ENCODE results near the gene F2RL3.
"Not testable (repeated sequence)": the region's sequence is repeated elsewhere in the genome, so short reads cannot be mapped to it uniquely, and the experiment has no call there.

F2RL3 gene

GRCh38 chr19:16874978-16875299, 13.9 kb upstream of the F2RL3 start:
- DNase-seq (ENCODE audit: low read depth in 2 of 2), result not testable (repeated sequence)

GRCh38 chr19:16875584-16876555, 12.9 kb upstream of the F2RL3 start:
- no peak for DNase-seq (ENCODE audit: low read depth in 2 of 2)

- DNase-seq (ENCODE audit: low read depth in 2 of 2), result no peak
These were observed 11.9 kb upstream of the F2RL3 start for GRCh38 chr19:16876904-16877361.

GRCh38 chr19:16877581-16877980, 11.2 kb upstream of the F2RL3 start:
- DNase-seq (ENCODE audit: low read depth in 2 of 2), result no peak

- no peak for DNase-seq (ENCODE audit: low read depth in 2 of 2)
These were observed 10.4 kb upstream of the F2RL3 start for GRCh38 chr19:16878181-16878965.

GRCh38 chr19:16880884-16881554, 7.8 kb upstream of the F2RL3 start:
- no peak for DNase-seq (ENCODE audit: low read depth in 2 of 2)

- no peak for DNase-seq (ENCODE audit: low read depth in 2 of 2)
These were observed 6.7 kb upstream of the F2RL3 start for GRCh38 chr19:16882146-16882545.

- no peak for DNase-seq (ENCODE audit: low read depth in 2 of 2)
These were observed 5.3 kb upstream of the F2RL3 start for GRCh38 chr19:16883522-16883921.

GRCh38 chr19:16885166-16885565, 3.6 kb upstream of the F2RL3 start:
- DNase-seq (ENCODE audit: low read depth in 2 of 2), result no peak

- no peak for DNase-seq (ENCODE audit: low read depth in 2 of 2)
These were observed 2.4 kb upstream of the F2RL3 start for GRCh38 chr19:16886305-16886880.

- DNase-seq (ENCODE audit: low read depth in 2 of 2), result no peak
These were observed 1.2 kb upstream of the F2RL3 start for GRCh38 chr19:16887353-16888265.

- DNase-seq (ENCODE audit: low read depth in 2 of 2), result no peak
These were observed 625 bp downstream of the F2RL3 start for GRCh38 chr19:16889366-16889882.

GRCh38 chr19:16889883-16890460, 1.2 kb downstream of the F2RL3 start:
- DNase-seq (ENCODE audit: low read depth in 2 of 2), result no peak

GRCh38 chr19:16890461-16891184, 1.8 kb downstream of the F2RL3 start:
- no peak for DNase-seq (ENCODE audit: low read depth in 2 of 2)

GRCh38 chr19:16891696-16892382, 3.0 kb downstream of the F2RL3 start:
- DNase-seq (ENCODE audit: low read depth in 2 of 2), result no peak

- no peak for DNase-seq (ENCODE audit: low read depth in 2 of 2)
These were observed 3.6 kb downstream of the F2RL3 start for GRCh38 chr19:16892436-16892835.

GRCh38 chr19:16892868-16893685, 4.3 kb downstream of the F2RL3 start:
- no peak for DNase-seq (ENCODE audit: low read depth in 2 of 2)

- no peak for DNase-seq (ENCODE audit: low read depth in 2 of 2)
These were observed 4.8 kb downstream of the F2RL3 start for GRCh38 chr19:16893686-16893989.
